K562 (cell line): Measurements from ENCODE around the gene USP12. TPM values are rescaled to one million over a fixed set of nuclear protein-coding genes. Genes with fewer than 3 reads are reported as not detected.

Source experiments
- ATAC-seq: fragments of 200-7000 bp; cut with Tn5 transposase; 3 replicates; pipeline ENCODE4 v1.9.1; 2020; ENCODE audit warnings: moderate library complexity
- BruUV-seq: library from RNA; stranded (reverse); fragments of 400-500 nt; replicated peaks from 2 replicates; lab custom pipeline; 2021; lab: Mats Ljungman, UMichigan
- CTCF ChIA-PET: fragments of 300-600 bp; formaldehyde crosslinking; extraction: SDS; loops from one replicate; lab custom pipeline; 2021; ENCODE audit warnings: low intra/inter-chr PET ratio; lab: Yijun Ruan, JAX
- POLR2A ChIA-PET: fragments of 300-600, 350-650 bp; sonication (Branson Sonifier 250); formaldehyde crosslinking; extraction: SDS; loops from one replicate; lab custom pipeline; 2021; ENCODE audit warnings: antibody characterized with exemption, inconsistent platforms; lab: Yijun Ruan, JAX
- DNase-seq, 4 experiments: peaks; one replicate each; pipeline versions ENCODE4 v3.0.0 to v3.0.0-alpha.2; 2011 to 2018; ENCODE audit warnings: low spot score in 3 of 4, mixed read lengths in 3 of 4; ENCODE audit errors: extremely low read depth in 1 of 4
- FAIRE-seq: peaks from 2 replicates; lab custom pipeline; 2011; peaks lifted over from hg19 to GRCh38; lab: Jason Lieb, UNC
- H2AFZ ChIP-seq: 2 replicates; pipeline ENCODE4 v1.6.0; 2011; ENCODE audit warnings: low read depth, low read length, control low read depth, inconsistent platforms
- H3K27ac ChIP-seq: fragments of 200-600 bp; 3 replicates; pipeline ENCODE4 v1.8.0; 2011; ENCODE audit warnings: low read depth, mild to moderate bottlenecking, control low read depth, inconsistent platforms, low read length, moderate library complexity, mixed read lengths; ENCODE audit errors: extremely low read depth
- H3K27me3 ChIP-seq, 2 experiments: fragments of 300-600 bp in 1 of 2; 2 replicates in 1 of 2; 3 replicates in 1 of 2; pipeline versions ENCODE4 v1.6.0 to v1.8.0; 2011; ENCODE audit warnings: inconsistent platforms in 2 of 2, low read length in 2 of 2, mild to moderate bottlenecking in 1 of 2, mixed read lengths in 1 of 2, moderate library complexity in 1 of 2; ENCODE audit not compliant: control insufficient read depth in 2 of 2, insufficient read depth in 2 of 2
- H3K36me3 ChIP-seq: fragments of 300-600 bp; 3 replicates; pipeline ENCODE4 v1.8.0; 2011; ENCODE audit warnings: mild to moderate bottlenecking, low read length, inconsistent platforms; ENCODE audit not compliant: control insufficient read depth, insufficient read depth
- H3K4me1 ChIP-seq, 2 experiments: fragments of 200-600 bp in 1 of 2; replicated peaks in 1 of 2; 2 replicates in 1 of 2; 3 replicates in 1 of 2; pipeline versions ENCODE4 v1.5.1 to v1.8.0; 2011; ENCODE audit warnings: inconsistent platforms in 2 of 2, low read length in 2 of 2, mild to moderate bottlenecking in 1 of 2, mixed read lengths in 1 of 2, moderate library complexity in 1 of 2; ENCODE audit not compliant: control insufficient read depth in 2 of 2, insufficient read depth in 2 of 2
- H3K4me2 ChIP-seq: 2 replicates; pipeline ENCODE4 v1.6.1; 2011; ENCODE audit warnings: low read length, control low read depth, inconsistent platforms, mixed read lengths; ENCODE audit not compliant: insufficient read depth
- H3K4me3 ChIP-seq: fragments of 200-600 bp; sonication (generic), shearing (Covaris generic); 2 replicates; pipeline ENCODE4 v1.5.1; 2016; ENCODE audit warnings: control low read depth, inconsistent platforms
- H3K79me2 ChIP-seq: fragments of 200-600 bp; 3 replicates; pipeline ENCODE4 v1.8.0; 2011; ENCODE audit warnings: low read length, inconsistent platforms; ENCODE audit not compliant: control insufficient read depth, insufficient read depth
- H3K9ac ChIP-seq, 2 experiments: 2 replicates each; pipeline versions ENCODE4 v1.6.0 to v1.6.1; 2011; ENCODE audit warnings: low read depth in 2 of 2, low read length in 2 of 2, control low read depth in 1 of 2, inconsistent platforms in 1 of 2, mild to moderate bottlenecking in 1 of 2, mixed read lengths in 1 of 2; ENCODE audit not compliant: insufficient read depth in 1 of 2
- H3K9me1 ChIP-seq: one replicate; pipeline ENCODE4 v1.6.0; 2011; ENCODE audit warnings: inconsistent platforms, mild to moderate bottlenecking, low read length, moderate library complexity; ENCODE audit not compliant: control insufficient read depth, insufficient read depth
- H3K9me3 ChIP-seq: replicated peaks from 2 replicates; pipeline ENCODE4 v1.5.1; 2011; ENCODE audit warnings: low read depth, low read length, inconsistent platforms; ENCODE audit not compliant: control insufficient read depth, insufficient read depth
- H4K20me1 ChIP-seq: replicated peaks from 2 replicates; pipeline ENCODE4 v1.6.1; 2011; ENCODE audit warnings: low read length, inconsistent platforms, mixed read lengths; ENCODE audit not compliant: control insufficient read depth, insufficient read depth
- HDAC1 ChIP-seq, 2 experiments: fragments of 450-650 bp; IDR thresholded peaks; 2 replicates each; pipeline ENCODE4 v1.6.1; 2016 to 2017; ENCODE audit warnings: inconsistent platforms in 1 of 2, mild to moderate bottlenecking in 1 of 2, moderate library complexity in 1 of 2
- WGBS: fragments of 100-300 bp; shearing (Covaris generic); methylation state at CpG from one replicate; pipeline ENCODE4 v1.1.6; 2016; ENCODE audit warnings: low coverage, mixed read lengths; ENCODE audit not compliant: insufficient coverage; ENCODE audit errors: missing lambda C conversion rate; 5-methylcytosine and 5-hydroxymethylcytosine counted together
- in situ Hi-C: fragments of 300-500 bp; cut with MboI; formaldehyde crosslinking; loops from 4 replicates; pipeline ENCODE4 v1.15.0; 2018; ENCODE audit warnings: inconsistent platforms, mixed read lengths
- intact Hi-C: fragments of 100-400 bp; cut with micrococcal nuclease; formaldehyde crosslinking; loops from 2 replicates; pipeline ENCODE4 v1.14.2; 2022
- polyA plus RNA-seq, 8 experiments: library from polyadenylated mRNA; depleted of rRNA in 4 of 8; stranded (reverse) in 5 of 8; unstranded in 3 of 8; fragments of >200 nt; fragmentation: Nextera tagmentation in 2 of 8; fragmentation: Illumina TruSeq in 1 of 8; extraction: Ambion mirVana in 2 of 8; extraction: Trizol in 1 of 8; gene quantifications; 2 replicates each; pipeline versions ENCODE4 v1.2.1 to v1.2.3, GENCODE V29; 2011 to 2014; ENCODE audit warnings: inconsistent platforms in 1 of 8, missing spikeins in 1 of 8
- total RNA-seq, 7 experiments: library from RNA; depleted of rRNA in 6 of 7; stranded (reverse); fragments of >200 nt in 6 of 7; fragmentation: Illumina TruSeq in 2 of 7; extraction: Trizol in 2 of 7; gene quantifications; 2 replicates each; pipeline versions ENCODE4 v1.2.1 to v1.2.3, GENCODE V29; 2011 to 2021; ENCODE audit warnings: low replicate concordance in 1 of 7
- TF ChIP-seq, protein P1 (sequence below), 2 experiments: fragments of 450-650 bp in 1 of 2; sonication (generic) in 1 of 2; formaldehyde crosslinking in 1 of 2; IDR thresholded peaks; 2 replicates each; pipeline versions ENCODE4 v1.7.1 to v1.9.0; 2016 to 2022; ENCODE audit warnings: inconsistent platforms in 1 of 2, mild to moderate bottlenecking in 1 of 2, missing genetic modification reagents in 1 of 2

Gene USP12
- total and polyA plus RNA-seq, 9 of the 15 experiments (the other 6 are each of a cell fraction or from before 2014, with no cell fraction given), result 1.8 to 20.5 (median 13.3) TPM

DNA sequence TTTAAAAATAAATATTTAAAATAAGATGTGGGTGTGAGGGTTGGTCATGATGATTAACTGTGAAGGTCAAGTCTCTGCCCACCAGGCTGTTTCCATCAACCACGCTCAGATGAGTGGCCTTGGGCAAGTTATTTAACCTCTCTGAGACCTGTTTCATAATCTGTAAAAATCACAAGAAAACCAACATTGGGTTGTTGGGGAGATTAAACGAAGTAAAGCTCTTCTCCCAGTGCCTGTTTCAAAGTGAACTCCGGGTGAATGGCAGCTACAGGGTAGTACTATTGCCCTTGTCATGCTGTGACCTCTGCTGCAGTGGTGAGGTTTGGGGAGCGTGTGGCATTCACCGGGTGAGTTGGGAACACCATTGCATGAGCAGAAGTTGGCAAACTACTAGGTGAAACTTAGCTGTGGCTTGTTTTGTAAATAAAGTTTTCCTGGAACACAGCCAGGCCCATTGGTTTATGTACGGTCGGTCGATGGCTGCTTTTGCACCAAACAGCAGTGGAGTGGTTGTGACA is 153.2 kb downstream of the USP12 start:
- H3K9me1 ChIP-seq, result no peaks in the 10 kb centered on the region
- no peaks in the 10 kb centered on the region for H3K79me2 ChIP-seq
- WGBS, result 23% methylated on average over 8 of the region's 8 CpGs
- DNase-seq (no peak), ATAC-seq (no peak), FAIRE-seq (no peak)
- no peak overlapping the region for H3K4me2 ChIP-seq
- peaks cover 10 to 13% of the 10 kb centered on the region in 2 experiments for H3K4me1 ChIP-seq
- no peaks in the 10 kb centered on the region for H4K20me1 ChIP-seq
- intact Hi-C loops (no loop called here), in situ Hi-C loops (no loop called here)
- H3K36me3 ChIP-seq, result no peaks in the 10 kb centered on the region
- H2AFZ ChIP-seq, result no peak overlapping the region
- H3K27me3 ChIP-seq, result peaks cover 8 to 12% of the 10 kb centered on the region in 2 experiments; a peak in 4 of 5 replicates
- ChIA-PET CTCF (interaction anchor here (0.7 kb wide), 1 partner anchor 868 kb away, joined by 3 read pairs; no protein-coding TSS in a partner anchor), POLR2A (interaction anchor here (0.6 kb wide), 1 partner anchor 129 kb away, joined by 3 read pairs; no protein-coding TSS in a partner anchor)
- H3K4me3 ChIP-seq, result no peak overlapping the region
- TF ChIP-seq, protein P1, sequence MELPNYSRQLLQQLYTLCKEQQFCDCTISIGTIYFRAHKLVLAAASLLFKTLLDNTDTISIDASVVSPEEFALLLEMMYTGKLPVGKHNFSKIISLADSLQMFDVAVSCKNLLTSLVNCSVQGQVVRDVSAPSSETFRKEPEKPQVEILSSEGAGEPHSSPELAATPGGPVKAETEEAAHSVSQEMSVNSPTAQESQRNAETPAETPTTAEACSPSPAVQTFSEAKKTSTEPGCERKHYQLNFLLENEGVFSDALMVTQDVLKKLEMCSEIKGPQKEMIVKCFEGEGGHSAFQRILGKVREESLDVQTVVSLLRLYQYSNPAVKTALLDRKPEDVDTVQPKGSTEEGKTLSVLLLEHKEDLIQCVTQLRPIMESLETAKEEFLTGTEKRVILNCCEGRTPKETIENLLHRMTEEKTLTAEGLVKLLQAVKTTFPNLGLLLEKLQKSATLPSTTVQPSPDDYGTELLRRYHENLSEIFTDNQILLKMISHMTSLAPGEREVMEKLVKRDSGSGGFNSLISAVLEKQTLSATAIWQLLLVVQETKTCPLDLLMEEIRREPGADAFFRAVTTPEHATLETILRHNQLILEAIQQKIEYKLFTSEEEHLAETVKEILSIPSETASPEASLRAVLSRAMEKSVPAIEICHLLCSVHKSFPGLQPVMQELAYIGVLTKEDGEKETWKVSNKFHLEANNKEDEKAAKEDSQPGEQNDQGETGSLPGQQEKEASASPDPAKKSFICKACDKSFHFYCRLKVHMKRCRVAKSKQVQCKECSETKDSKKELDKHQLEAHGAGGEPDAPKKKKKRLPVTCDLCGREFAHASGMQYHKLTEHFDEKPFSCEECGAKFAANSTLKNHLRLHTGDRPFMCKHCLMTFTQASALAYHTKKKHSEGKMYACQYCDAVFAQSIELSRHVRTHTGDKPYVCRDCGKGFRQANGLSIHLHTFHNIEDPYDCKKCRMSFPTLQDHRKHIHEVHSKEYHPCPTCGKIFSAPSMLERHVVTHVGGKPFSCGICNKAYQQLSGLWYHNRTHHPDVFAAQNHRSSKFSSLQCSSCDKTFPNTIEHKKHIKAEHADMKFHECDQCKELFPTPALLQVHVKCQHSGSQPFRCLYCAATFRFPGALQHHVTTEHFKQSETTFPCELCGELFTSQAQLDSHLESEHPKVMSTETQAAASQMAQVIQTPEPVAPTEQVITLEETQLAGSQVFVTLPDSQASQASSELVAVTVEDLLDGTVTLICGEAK (IDR thresholded peaks at IDR 0.05), result peak; percentile 55; the same call in 1 of the 2 replicates
- TF ChIP-seq, protein P1 (CRISPR knock-in tag; IDR thresholded peaks at IDR 0.05), result no peak
- no peak for TF ChIP-seq HDAC1 (IDR thresholded peaks at IDR 0.05)
- H3K27ac ChIP-seq, result no peak overlapping the region
- H3K9ac ChIP-seq, result no peak overlapping the region
- no TSS peak for BruUV-seq
- no peaks in the 10 kb centered on the region for H3K9me3 ChIP-seq
